KG1 (cell line): ENCODE results near the gene JAZF1.

Source experiments
- DNase-seq: peaks from one replicate; lab custom pipeline; 2025; lab: John Stamatoyannopoulos, UW

The JAZF1 gene

DNA sequence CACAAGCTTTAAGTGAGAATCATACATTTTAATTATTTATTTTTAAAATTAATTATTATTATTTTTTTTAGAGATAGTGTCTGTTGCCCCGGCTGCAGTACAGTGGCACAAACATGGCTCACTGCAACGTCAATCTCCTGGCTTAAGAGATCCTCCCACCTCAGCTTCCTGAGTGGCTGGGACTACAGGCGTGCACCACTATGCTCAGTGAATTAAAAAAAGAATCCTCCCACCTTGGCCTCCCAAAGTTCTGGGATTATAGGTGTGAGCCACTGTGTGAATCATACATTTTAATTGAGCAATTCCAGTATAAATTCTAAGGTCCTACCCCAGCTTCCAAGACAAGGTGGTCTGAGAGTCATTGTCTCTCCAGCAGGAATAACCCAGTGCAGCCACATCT lies 172.4 kb downstream of the JAZF1 start:
- DNase-seq: no peak

DNA sequence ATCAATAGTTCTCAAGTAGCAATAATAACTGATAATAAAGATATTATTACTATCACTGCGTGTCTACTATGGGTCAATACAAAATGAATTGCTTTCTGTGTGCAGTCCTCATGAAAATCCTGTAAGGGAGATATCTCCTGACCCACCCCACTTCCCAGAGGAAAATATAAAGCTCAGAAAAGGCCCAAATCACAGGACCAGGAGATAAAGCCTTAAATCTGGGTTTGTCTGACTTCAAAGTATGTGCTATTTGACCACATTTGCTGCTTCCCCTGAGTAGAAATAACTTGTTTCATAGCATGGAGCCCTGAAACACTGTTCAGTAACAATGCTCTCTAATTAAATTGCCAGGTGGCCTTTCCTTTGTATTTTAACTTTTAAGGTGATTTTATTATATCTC lies 174.1 kb downstream of the JAZF1 start:
- no peak for DNase-seq

DNA sequence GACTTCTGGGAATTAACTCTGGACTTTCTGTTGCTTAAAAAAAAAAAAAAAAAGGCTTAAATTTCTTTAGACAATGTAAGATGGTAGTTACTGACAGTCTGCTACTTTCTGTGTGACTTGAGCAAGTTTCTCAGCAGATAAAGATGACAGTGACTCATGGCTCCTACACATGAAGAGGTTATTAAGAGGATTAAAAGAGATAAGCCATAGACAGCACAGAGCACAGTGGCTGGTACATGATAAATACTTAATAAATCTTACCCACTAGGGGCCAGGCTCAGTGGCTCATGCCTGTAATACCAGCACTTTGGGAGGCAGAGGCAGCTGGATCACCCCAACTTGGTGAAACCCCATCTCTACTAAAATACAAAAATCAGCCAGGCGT lies 174.8 kb downstream of the JAZF1 start:
- no peak for DNase-seq

DNA sequence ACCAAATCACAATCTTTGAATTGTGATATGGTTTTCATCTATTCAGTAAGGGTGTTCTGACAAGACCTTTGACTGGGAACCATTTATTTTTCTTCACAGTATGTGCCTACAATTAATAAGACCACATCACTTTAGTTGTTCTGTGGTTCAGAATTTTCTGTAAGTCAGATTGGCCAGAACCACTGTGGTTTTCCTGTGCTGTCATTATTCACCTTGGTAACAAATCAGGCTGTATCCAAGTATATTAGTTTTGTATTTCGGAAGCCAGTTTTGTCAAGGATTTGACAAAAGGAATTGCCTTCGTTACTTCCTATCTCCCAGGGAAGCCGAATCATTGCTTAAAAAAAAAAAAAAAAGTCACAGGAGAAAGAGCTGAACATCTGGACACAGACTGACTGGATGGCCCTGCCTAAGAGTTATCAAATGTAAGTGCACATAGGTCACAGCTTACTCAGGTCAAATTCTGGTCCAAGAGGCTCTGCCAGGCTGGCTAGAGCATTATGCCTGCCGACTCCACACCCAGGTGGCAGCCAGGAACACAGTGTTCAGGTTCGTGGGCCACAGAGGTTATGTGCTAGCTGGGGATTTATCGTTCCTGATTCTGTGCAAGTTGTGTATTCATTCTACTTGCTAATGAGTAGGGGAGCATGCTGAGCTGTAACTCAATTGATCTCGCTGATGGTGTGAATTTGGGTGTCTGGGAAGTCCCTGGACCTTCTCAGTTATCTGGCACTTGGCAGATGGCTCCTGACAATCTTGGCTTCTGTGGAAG lies 175.3 kb downstream of the JAZF1 start:
- no peak for DNase-seq

DNA sequence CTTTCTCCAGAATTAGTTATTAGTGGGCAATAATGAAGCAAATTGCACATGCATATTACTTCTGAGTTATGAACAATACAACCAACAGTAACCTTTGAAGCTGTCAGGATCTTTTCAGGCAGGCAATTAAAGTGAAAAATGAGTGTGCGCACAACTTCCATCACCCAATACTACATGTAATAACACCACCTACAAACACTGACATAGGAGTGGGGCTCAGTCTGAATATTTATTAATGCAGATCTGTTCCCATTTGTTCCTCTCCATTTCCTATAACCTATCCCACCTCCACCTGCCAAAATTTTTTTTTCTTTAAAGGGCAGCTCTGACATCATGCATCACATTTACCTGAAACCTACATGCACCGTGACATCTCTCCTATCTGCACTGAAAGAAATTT lies 177.2 kb downstream of the JAZF1 start:
- no peak for DNase-seq

DNA sequence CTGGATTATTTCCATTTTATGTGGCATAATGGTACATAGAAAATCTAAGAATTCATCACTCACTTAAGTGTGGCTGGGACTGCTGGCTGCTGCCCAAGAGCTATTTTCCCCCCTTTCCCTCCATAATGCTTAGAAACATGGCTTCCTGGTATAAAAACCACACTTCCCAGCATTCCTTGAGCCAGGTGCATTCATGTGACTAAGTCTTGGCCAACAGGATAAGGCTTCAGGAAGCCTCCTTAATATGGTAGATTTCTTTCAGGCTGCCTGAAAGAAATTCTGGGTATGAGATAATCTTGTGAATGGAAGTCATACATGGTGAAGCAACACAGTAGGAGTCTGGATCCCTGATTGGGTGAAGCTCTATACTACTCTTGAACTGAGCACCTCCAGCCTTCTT lies 178.0 kb downstream of the JAZF1 start:
- no peak for DNase-seq

DNA sequence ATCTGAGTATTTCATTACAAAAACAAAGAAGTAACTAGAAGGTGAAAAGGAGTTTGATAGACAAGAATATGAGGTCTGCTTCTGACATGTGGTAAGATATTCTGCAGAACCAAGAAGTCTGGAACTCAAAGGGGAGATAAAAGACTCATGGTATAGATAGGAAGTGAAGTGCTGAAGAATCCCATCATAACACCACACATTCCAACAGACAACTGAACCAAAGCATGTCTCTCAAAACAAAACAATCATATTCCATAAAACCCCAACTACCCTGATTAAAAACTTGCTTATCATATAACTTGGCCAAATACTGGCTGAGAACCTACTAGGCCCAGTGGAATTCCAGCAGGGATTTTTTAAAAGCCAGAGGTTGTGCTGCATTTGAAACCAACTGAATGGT lies 178.7 kb downstream of the JAZF1 start:
- no peak for DNase-seq

DNA sequence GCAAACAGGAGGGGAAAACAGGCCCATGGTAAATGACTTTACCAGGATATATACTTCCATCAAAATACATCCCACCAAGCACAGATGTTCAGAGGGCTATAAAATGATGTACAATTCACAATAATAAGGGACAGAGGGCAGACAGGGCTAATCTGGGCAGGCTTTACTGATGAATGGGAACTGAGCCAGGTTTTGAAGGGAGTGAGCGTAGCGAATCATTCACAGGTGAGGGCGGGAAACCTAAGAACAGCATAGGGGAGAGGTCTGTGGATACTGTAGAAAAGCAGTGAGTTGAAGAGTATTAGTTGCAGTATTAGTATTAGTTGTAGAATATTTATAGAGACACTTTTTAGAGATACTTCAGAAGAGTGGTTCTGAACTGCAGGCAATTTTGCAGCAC lies 180.8 kb downstream of the JAZF1 start:
- no peak for DNase-seq

DNA sequence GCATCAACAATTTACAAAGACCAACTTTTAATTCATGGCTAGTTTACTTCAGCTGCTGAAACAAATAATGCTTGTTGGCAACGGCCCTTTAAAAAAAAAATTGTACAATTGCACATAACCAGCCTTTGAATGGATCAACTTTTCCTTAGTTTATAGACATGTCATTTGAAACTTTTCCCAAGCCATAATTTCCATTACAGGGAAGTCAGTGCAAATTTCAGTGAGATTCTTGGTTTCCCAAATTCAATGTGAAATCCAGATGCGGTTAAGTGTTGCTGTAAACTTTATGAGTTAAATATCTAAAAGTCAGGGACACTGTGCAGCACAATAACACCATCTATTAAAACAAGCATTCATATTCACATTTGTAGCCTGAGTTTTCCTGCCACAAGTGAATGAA lies 182.2 kb downstream of the JAZF1 start:
- DNase-seq: no peak

DNA sequence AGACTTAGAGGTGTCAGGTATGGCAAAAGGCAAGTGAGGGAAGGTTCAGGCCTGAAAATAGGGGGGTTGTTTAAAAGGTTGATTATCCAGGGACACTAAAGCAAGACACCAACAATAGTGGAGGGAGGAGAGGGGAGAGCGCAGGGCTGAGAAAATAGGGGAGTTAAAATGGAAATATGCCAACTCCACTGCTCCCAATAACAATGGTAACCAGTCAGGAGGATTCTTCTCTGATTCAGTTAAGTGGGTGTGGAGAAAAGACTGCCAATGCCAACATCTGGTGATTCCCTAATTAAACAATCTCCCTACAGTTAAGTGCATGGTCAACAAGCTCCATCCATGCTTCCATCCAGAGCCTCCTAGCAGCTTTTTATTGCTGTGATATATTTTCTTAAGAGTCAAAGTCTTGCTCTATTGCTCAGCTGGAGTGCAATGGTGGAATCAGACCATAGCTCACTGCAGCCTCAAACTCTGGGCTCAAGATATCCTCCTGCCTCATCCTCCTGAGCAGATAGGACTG lies 183.3 kb downstream of the JAZF1 start:
- DNase-seq: no peak

DNA sequence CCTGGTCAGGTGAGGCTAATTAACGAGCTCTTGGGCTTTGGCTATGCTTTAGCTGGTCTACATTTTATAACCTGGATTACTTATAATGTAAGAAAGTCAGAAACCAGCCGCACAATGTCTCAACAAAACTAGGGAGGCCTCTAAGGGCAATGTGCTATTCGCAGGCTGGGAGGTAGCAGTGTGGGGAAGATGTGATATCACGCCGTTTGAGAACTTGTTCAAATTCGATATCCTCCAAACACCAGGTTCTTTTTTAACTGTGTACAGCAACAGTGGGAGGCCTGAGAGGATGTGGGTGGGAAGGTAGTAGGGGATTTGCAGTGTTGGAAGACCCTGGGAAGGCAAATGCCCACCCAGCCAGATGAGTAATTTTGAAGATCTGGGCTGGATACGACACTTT lies 184.5 kb downstream of the JAZF1 start:
- no peak for DNase-seq

DNA sequence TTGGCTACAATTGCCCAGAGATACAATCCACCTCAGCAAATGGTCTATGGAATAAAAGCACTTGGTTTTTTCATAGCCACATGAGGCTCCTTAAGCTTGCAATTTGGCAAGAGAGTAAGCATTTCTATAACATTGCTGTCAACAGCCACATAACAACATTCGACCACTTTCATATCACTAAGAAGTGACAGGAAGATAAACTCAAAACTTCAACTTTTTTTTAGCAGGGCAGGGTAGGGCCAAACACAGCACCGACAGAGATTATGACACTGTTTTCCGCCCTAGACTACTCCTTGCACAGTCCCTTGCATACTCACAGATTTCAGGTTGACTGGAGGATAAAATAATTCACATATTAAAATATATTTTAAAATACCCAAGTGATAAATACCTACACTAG lies 185.4 kb downstream of the JAZF1 start:
- no peak for DNase-seq

DNA sequence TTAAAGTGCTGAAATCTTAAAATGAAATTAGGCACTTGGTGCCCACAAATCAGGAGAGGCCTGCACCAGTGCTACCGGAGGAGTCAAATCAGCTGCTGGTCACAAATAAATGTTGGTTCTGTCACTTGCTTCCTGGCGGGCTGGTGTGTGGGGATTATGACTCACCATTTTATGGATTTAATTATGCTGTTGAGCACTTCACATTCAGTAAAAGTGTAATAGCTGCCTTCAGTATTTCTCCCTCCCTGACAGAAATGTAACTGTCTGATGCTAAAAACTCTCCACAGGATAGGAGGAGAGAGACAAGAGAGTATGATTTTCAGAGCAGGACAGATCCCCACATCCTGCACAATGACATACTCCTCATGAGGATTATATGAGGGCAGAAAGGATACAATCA lies 186.0 kb downstream of the JAZF1 start:
- no peak for DNase-seq

DNA sequence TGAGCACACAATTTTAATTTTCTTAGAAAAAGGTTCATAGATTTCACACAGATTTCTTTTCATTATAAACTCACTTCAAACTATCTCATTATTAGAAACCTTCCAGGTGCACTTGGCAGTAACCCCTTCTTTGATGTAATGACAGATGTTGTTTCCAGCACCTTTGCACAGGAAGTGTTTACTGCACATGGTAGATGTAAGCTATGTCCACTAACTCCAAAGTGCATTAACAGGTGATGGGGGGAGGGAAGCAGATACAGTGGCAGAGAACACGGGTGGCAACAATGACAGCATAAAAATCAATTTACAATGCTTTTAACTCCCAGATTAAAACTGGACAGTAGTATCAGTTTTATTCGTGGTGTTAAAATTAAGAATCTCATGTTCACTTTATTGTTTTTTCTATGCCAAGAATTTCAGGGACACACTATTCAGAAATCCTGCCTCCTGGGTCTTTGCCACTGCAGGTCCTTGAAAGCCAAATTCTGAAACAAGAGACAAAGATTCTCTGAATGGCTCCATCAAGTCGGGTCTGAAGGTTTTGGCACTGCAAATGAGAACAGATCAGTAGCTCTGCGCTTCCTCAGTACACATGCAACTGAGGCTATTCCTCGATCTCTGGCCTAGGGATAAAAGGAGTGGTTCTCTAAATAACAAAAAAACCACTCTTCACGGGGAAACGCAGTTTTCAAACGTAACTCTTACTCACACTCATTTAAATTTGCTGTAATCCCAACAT lies 187.7 kb downstream of the JAZF1 start:
- DNase-seq: no peak

DNA sequence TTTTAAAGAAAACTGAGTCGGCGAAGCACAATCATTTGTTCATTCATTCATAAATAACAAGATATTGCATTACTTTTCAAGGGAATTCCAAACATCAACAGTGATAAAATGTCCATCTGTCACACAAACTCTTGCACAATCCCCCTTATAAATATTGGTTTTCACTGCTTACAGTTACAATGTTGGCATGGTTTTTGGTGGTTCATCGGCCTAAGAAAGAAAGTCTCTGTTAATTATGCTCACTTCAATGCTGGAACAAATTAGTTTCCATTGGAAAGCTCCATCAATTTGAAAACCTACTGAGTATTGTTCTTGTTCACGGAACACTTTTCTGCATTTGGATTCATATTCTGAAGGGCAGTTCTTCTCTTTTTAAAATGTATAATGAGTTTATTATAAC lies 188.5 kb downstream of the JAZF1 start:
- DNase-seq: no peak

DNA sequence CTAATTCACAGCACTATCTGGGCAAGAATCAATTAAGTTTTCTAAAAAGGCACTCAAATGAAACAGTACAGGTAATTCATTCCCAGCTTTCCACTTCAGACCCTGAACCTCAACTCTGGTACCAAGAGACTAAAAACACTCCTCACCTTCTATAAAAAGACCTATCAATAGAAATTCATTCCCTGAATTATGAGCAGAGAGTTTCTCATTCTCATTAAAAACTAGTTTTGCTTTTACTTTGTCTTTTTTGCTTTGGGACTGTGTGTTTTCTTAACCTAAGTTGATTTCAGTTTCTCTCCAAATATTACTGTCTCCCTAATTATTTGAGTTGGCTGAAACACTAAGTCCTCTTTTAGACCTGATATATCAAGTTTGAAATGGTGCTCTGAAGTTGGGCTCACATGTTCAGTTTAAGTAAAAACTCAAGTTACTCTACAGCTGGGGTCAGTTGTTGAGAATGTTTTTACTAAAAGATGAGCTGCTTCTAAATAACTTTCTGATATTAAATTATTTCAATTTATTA lies 189.5 kb downstream of the JAZF1 start:
- DNase-seq: no peak

DNA sequence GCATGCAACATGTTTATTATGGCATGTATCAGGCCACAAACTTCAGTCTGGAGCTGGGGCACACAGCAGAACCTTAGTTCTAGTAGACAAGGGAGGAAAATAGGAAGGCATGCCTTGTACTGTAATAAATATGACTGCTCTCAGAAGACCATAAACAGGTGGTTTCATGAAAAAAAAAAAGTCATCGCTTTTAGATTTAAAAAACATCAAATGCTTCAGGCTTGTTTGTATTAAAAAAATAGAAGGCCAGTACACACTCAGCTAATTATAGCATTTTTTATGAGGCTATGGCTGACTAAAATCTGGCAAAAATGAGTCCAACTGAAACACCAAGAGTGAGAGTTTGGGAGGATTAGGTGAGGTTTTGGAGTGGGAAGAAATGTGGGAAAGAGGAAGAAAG lies 204.1 kb downstream of the JAZF1 start:
- no peak for DNase-seq

DNA sequence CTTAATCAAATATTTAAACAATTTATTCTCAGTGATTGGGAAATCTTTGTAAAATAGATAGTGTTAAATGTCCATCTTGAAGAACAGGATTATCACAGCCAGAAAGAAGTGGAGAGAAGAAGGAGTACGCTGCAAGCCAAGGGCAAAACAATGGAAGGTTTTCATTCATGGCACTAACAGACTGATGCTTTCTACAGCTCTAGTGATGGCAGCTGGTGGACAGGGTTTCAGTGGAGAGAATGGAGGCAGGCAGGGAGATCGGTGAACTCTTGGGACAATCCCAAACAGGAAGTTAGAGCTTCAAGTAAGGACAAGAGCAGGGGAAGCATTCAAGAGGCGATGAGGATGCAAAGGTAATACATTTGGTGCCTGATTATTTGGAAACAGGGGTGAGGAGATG lies 207.0 kb downstream of the JAZF1 start:
- DNase-seq: no peak

DNA sequence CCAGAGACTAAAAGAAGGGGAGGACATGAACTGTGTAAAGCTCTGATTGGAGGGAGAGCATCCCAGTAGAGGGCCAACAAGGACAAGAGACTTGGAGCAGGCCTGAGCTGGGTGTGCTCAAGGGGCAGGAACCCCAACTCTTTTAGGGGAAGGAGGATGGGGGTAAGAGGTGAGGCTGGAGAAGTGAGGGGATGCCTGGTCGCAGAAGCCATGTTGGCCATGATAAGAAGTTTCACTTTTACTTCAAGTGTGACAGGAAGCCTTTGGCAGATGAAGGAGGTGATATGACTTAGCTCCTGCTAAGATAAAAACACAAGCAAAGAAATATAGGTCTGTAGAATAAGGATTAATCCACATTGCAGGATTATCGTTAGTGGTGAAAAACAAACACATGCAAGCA lies 208.3 kb downstream of the JAZF1 start:
- DNase-seq: no peak

DNA sequence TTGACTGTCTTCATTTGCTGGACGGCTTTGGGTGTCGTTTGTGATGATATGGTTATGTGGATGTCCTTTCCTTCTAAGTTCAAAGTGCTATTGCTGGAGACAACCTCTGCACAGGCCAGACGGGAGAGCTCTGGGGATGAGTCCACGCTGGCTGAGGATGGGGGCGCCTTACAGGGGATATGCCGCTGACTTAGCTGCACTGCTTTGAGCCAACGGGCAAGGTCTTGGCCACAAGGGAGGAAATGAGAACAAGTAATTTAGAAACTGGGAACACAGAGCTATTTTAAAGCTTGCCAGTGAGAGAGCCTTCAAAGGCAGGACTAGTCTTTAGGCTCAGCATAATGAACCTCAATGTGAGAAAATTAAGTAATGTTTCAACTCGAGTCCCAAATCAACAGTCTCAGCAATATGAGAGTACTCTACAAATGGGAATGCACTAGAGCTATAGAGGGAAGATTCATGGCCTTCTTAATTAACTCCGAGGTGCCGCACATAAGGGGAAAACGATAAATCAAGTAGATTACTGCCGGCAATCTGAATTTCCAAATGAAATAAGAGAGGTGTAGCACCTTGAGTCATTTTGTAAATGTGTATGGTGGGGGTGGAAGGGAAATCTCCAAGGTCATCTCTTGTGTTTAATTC lies 209.3 kb downstream of the JAZF1 start:
- no peak for DNase-seq

DNA sequence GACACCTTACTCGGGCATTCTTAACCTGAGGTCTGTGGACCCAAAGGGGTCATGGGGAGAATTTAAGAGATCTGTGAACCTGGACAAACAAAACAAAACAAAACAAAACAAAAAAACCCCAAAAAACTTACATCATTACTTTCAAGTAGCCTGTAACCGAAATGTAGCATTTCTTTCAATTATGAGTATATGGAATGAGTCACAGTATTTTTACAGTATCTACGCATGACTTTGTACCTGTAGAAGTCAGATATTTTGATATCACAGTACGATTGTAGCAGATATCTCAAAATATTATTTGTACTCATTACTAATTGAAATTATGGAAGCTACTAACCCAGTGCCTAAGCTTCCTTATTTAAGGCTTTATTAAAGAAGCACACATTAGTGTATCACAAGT lies 210.2 kb downstream of the JAZF1 start:
- DNase-seq: no peak

DNA sequence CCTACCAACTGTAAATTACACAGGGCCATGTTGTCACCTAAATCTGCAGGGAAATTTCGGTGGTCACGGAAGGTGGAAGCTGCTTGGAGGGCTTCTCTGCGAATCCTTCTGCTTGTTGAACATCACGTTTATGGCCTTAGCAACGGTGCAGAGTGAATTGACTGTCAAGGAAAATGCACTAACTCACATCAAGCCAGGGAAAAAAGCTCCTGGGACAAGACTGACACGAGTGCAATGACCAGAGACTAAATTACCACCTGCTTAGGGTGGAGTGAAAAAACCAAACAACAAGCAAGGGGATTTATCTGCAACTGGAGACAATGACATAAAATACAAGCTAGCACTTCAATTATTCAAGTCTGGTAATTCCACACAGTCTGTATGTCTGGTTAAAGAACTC lies 211.2 kb downstream of the JAZF1 start:
- no peak for DNase-seq

DNA sequence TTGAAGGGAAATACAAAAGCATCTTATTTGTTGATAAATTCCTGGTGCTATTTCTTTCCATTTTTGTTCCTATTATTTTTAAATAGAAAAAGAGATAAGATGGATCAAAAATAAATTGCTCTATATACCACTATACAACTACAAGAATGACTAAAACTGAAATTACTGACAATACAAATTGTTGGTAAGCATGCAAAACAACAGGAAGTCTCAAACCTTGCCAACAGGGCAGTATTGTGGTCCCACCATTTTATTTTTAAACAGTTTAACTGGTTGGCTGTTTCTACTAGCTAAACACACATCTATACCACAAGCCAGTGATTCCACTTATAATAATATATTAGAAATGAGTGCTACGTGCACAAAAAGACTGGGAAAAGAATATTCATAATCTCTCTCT lies 213.0 kb downstream of the JAZF1 start:
- DNase-seq: no peak
